Activated CD8-positive, alpha-beta memory T cell treated with anti-CD3 and anti-CD28 coated beads, Interleukin-2, amount 50 U/mL, for 24 hours (primary cell): ENCODE data around the gene PAQR5.

ENCODE experiments used
- DNase-seq: peaks from one replicate; pipeline ENCODE4 v3.0.0-alpha.2; 2020; ENCODE audit errors: extremely low read depth

PAQR5 gene

DNA sequence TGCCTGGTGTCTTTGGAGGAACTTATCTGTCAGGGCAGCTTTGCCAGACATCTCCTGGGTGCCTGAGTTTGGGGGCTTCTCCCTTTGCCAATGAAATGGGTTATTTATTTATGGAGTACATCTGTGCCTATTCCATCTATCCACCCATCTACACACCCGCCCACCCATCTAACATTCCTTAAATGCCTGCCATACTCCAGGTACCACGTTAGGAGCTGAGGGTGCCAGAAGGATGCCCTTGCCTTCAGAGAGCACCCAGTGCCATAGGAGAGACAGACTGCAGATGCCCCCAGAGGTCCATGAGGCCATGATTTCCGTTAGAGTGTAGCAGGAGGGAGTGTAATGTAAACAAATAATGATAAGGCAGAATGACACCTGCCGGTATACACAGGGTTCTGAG lies 93.6 kb downstream of the PAQR5 start:
- no peak for DNase-seq

DNA sequence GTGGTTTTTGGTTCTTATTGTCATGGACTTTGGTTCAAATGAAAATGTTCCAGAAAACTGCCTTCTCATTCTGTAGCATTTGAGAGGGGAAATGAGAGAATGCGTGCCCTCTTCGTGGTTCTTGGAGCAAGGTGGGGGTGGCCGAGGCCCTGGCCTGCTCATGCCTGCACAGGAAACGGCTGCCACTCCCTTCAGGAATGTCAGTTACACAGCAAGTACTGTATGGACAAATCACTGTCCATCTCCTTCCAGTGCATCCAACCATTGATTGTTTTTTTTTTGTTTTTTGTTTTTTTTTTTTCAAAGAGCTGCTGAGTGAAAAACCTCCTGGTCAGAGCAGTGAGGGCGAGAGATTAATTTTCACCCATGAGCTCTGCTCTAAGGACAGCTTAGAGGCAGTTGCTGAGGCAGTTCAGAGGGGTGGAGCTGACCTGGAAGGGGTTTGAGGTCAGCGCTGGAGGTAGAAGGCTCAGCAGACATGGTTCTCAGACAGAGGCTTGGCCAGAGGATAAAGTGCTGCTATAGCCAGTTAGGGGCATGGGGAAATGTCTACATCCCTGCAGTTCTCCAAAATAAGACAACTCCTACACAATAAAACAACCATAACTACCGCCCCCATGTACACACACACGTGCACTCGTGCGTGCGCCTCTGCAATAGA lies 95.2 kb downstream of the PAQR5 start:
- no peak for DNase-seq

DNA sequence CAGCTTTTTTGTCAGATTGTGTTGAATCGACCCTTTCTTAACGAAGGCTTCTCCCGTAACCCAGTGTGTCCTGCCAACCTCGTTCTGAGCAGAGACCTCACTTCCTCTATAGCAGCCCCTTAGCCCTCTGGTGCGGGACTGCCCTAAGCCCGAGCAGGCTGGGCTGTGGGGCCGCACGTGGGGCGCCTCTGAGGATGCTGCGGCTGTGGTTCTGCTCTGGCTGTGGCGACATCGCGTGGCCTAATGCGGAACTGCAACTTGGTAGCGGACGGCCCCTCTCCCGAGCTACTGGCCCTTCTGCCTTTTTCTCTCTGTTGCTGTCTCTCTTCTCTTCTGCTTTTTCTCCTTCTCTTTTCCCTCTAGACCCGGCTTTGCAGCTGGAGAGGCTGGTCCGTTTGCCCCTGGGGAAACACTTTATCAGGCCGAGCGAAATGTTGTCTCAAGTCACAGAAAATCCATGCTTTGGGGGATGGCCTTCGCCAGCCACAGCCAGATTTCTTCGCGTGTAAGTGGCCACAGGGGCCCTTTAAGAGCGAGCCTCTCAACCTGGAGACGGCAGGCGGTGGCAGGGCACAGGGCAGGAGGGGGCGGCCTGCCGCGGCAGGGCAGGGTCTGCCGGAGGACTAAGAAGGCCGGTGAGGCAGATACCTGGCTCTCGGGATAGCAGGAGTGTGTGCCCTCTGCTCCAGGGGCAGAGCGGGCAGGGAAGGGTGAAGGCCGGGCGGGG lies 96.0 kb downstream of the PAQR5 start:
- DNase-seq = peak; percentile 60

DNA sequence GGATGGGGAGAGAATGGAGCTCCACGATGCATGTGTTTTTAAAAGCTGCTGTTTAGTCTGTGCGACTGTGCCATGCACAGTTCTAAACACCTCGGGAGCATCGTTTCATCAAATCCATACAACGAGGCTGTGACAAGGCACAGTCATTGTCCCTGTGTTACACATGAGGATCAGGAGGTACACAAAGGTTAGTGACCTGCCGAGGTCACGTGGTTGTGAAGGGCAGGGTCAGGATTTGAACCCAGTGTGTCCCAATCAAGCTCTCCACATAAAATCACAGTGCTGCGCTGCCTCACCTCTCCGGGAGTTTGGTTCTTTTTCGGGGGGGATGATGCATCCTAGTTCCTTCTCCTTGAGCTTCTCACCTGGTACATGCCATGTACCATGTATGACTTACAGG lies 96.7 kb downstream of the PAQR5 start:
- DNase-seq = no peak

DNA sequence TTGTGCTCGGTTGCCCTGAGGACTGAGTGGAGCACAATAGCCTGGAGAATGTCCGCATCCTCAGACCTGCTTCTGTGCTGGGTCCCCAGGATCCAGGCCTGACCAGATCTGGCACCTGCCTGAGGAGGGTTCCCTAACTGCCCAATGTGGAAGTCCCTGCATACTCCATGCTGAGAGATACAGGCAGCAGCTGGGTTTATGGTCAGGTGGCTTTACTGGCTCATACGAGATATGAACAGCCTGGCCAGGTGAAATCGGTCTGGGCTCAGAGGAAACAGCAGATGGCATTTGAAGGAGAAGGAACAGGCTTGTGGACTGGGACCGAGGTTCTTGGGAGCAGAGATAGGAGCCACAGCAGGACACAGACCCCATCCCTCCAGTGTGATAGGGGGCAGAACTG lies 97.3 kb downstream of the PAQR5 start:
- DNase-seq = no peak

DNA sequence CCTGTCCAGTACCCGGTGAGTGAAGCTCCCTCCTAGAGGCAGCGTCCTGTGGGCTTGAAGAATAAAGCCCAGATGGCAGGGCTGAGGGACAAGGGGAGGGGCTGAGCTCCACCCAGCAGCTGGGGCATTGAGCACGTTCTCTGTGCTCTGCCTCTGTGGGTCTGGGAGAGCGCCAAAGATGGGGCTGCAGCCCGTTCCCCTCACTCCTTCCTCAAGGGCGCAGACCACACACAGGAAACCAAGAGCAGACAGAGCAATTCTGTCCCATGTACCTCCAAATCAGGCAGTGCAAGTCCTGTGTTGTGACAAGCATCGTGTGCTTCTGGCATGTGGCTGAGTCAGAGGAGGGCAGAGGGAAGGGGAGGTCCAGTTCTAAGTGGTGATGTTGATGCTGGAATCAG lies 99.8 kb downstream of the PAQR5 start:
- DNase-seq = no peak

DNA sequence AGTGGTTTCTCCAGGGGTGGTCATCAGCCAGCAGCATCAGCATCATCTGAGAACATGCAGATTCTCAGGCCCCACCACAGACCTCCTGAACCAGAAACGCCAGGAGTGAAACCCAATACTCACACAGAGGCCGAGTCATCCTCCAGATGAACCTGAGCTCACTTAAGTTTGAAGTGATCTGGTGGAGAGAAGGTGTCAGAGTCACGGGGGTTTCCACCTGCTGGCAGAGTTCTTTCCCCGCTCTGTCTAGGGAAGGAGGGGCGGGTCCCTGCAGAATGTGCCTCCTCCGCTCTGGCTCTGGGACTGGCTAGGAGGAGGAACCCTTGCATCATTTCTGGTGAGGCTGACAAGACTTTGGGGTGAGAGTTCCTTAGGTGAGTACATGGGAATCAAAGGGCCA lies 102.1 kb downstream of the PAQR5 start:
- no peak for DNase-seq

DNA sequence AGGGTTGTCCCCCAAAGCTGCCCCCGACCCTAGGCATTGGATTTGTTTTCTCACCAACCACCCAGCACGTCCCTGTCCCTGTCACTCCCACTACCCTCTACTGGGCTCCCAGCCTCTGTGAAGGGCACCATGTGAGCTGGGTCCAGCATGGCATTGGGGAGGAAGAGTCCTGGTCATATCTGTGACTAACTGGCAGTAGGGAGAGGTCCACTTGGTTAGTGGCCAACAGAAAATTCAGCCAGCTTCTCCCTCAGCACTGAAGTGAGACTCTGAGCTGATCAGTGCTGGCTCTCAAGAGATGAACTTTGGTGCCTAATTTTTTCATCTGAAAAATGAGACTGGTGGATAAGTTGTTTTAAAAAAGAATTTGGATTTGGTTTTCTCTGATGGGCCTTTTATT lies 104.1 kb downstream of the PAQR5 start:
- DNase-seq = no peak

DNA sequence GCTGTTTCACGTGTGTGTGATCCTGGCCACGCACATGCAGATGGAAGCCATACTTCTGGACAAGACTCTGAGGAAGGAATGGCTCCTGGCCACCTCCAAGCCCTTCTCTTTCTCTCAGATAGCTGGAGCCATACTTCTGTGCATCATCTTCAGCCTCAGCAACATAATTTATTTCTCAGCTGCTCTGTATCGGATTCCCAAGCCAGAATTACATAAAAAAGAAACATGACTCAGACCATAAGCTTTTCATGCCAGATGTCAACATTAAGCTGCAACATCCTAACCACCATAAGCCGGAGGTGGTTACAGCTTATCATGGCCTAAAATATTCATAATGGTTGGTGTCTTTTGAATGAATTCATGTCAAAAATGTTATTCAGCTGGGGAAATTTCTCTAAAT lies 104.9 kb downstream of the PAQR5 start:
- DNase-seq = no peak

DNA sequence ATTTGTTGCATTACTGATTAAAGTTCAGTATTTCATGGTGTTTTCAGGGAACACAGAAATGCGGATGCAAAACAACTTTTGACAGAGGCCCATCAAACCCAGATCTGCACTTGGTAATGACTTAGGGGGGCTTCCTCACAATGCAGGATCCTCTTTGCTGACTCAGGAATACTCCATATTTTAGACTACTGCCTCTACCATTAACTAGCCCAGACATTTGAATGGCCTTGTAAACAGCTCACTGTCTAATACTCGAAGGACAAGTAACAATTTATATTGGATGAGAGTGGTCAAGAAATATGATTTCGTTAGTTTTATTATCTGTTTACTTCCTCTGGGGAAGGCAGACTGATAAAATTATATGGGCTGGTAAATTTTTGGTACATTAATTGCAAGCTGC lies 106.4 kb downstream of the PAQR5 start:
- DNase-seq = no peak

DNA sequence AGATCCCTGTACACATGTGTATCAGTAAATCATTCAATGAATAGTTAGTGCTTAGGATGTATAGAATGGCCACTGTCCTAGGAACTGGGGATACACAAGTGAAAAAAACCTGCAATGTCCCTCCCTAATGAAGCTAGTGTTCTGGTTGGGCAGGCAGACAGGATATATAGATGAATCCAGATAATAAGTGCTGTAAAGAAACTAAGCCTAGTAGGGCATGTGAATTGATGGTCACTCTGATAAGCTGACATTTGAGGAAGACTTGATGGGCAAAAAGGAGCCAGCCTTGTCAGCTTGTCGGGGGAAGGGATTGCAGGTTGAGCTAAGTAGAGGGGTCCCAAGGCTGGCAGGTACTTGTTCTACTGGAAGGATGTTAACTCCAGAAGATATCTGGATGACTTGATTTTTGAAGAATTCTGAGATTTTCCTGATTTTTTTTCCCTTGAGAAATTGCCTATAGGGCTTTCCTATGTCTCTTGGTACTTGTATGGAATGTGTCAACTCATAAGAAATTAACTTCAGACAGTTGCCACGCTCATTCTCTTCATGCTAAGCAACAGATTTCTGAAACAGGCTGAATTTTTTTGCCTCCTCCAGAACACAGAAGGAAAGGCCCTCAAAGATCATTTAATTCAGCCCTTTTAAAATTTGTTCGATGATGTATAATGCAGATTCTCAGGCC lies 109.1 kb downstream of the PAQR5 start:
- no peak for DNase-seq

DNA sequence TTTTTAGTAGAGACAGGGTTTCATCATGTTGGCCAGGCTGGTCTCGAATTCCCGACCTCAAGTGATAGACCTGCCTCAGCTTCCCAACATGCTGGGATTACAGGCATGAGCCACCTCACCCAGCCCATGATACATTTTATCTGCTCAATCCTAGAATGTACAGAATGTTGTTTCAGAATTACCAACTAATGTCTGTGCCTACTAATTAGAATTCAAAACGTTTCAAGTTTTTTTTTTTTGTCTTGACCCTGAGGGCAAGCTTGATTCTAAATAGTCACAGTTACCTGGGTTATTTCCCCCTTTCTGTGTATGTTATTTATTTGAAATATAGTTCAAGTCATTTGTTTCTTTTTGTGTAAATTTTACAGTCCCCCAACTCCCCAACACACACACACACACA lies 110.1 kb downstream of the PAQR5 start:
- no peak for DNase-seq

DNA sequence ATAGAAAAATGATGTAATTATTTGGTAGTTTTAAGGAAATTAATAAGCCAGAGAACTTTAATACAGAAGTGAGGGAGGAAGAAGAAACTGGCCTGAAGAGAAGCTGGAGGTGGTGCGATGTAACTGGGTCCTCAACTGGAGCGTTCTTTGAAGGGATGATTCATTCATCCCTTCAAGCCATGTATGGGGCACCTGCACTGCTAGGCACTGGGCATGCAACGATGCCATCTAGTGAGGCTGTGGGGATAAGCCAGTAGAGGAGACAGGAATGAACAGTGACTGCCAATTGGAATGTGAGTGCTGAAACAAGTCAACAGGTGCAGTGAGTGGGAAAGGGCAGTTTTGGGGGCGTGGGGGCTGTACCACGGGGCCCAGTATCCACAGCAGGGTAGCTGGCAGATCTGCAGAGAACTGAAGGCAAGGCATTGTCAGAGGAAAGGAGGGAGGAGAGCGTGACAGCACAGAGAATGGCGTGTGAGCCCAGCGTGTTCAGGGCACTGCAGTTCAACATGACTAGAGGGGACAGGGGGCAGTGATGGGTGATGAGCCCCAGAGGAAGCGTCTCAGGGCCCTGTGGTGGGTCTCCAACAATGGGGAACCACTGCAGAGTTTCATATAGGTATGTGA lies 111.6 kb downstream of the PAQR5 start:
- DNase-seq = no peak

DNA sequence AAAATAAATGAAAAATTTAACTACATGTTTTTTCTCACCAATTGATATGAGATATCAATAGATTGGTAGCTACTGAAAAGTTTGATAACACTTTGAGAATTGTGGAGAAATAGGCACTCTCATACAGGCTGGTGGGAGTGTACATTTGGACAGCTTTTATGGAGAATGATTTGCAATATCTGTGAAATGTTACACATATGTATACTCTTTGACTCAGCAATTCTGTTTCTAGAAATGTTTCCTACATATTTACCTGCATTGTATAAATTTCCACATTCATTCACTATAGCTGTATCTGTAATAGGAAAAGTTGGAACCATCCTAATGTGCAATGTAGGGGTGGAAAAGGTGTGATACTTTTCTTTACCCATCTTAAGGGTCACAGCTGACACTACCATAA lies 113.6 kb downstream of the PAQR5 start:
- no peak for DNase-seq

DNA sequence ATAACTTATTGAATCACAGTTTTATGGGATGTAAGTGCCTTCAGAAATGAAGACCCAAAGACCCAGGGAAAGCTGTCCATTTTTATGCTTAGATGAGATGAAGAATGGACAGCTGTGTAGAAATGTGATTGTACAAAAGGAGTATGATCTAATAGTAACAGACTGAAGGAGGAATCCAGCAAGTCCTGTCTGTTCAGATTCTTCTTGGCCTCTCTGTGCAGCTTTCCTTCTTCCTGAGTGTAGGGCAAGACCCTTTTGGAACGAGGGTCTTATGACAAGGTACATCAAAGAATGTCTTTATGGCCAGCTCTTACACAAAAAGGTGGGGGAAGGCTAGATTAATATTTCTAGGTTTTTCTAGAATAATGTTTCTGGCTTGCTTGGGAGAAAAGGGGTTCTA lies 114.0 kb downstream of the PAQR5 start:
- DNase-seq = no peak

DNA sequence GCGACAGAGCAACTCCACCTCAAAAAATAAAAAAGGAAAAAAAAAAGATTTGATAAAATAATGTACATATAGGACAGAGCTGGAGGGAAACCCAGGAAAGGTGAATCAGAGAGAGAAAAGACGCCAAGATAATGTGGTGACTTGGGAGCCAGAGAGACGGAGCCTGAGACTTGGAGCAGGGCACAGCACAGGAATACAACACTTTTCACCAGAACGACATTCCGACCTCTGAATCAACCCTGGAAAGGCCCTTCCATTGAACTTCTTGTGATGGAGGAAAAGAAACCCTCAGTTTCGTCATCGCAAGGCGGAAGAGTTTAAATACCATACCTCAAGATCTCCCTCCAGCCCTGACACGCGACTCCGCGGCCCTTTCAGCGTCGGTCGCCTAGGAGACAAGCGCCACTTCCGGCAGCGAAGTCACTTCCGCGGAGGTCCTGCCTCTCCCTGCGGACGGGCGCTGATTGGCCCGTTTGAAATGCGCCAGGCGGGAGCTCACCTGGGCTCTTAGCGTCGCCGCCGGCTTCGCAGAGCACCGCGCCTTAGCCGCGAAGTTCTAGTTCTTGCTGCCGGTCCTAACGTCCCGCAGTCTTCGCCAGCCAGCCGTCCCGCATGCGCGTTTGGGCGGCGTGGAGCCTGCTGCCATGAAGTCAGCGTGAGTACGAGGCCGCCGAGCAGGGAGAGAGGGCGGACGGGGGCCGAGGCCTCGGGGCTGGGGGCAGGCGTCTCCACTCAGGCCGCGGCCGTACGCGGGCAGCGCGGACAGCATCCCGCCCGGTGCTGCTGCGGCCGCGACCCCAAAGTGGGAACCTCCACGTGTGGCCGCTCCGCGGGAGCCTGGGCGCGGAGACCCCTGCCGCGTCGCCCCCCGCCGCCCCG lies 115.3 kb downstream of the PAQR5 start, which contains the start of gene KIF23:
Gene KIF23 (plus strand): TSS at position 528 of the 879 bp plus-strand sequence. CDS start 117 bp downstream, at position 645.
- DNase-seq = peak; percentile 82

DNA sequence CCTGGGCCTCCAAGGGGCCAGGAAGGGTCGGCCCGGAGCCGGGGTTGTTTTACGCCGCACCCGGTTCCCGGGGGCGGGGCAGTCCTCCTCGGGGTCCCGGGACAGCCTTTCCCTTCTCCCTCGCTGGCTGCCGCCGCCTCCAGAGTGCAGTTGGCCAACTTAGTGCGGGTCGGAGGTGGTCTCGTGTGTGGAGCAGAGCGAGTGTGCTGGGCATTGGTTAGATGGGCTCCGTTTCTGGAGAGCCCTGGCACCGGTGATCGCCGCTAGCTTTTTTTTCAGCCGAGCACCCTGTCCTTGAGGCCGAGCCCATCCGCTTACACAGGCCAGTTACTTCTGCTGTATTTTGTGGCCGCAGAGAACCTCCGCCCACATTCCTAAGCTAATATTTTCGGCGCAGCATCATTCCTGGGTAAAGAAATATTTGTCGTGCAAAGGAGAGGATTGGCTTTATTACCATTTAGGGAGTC lies 116.0 kb downstream of the PAQR5 start:
- DNase-seq = no peak

DNA sequence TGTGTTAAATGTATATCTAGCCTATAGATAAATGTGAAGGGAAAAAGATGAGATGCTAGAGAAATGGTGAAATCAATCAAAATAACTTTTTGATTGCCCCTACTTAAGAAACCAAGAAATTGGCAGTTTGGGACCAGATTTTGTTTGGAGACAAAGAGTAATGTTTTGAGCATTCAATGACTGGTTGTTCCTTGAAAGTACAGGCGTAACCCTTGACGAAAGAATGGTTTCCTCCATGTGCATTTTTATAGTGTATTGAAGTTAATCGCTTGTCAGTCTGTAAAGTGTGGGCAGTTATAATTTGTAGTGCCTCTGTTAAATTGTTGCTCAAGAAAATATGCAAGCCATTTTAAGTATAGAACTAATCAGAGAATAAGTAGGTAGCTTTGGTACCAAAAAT lies 116.7 kb downstream of the PAQR5 start:
- no peak for DNase-seq

DNA sequence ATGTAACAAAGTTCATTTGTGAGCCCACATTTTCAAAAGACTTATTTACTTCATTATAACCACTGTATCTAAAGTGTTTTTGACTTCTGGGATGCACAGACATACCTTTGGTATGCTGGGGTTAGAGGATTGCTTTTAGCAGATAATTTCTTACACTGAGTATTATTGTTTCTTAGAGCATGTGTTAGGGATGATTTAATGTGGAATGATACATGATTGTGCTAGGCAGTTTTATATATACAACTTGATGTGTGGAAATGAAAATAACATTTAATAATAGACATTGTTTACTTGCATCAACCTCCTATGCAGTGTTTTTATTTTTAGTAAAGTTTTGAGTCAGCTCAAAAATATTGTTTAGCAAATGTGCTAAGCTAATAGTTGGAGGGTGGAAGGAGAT lies 118.9 kb downstream of the PAQR5 start:
- DNase-seq = no peak

DNA sequence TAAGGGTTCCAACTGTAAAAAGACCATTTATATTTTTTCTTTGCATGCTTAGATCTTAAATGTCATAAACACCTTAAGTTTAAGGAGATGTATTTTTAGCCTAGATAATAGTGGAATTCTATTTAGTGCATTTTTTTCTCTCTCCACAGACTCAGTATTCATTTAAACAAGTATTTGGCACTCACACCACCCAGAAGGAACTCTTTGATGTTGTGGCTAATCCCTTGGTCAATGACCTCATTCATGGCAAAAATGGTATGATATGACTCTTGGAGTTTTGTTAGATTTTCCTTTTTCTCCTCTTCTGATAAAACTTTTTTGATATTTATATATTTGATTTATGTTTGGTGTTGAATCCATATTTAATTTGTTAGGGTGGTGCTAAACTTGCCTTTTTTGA lies 122.8 kb downstream of the PAQR5 start:
- DNase-seq = no peak

DNA sequence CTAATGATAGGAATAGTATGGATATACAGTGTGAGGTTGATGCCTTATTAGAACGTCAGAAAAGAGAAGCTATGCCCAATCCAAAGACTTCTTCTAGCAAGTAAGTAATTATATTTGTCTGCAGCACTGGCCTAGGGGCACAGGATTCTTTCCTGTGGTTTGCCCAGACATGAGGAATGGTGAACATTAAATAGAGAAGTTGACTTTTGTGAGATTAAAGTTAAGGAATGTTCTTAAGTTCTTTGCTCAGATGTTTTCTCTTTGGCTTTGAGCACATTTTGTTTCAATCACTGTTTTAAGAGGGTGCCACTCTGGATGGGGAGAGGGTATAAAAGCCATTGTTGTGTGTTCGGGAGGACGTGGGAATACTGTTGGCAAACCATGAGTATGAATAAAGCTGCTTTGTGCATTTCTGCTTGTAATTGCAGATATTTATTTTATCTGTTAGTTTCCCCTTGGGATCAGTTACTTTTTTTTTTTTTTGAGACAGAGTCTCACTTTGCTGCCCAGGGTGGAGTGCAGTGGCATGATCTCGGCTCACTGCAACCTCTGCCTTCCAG lies 123.7 kb downstream of the PAQR5 start:
- DNase-seq = no peak
